Measurements from ENCODE around the gene SORCS2. TPM values are rescaled to one million over a fixed set of nuclear protein-coding genes. Genes with fewer than 3 reads are reported as not detected.

The SORCS2 gene
- total RNA-seq, 4 donors from 2014 or later, result 0.48 to 1.8 (median 0.68) TPM; not detected in 1

DNA sequence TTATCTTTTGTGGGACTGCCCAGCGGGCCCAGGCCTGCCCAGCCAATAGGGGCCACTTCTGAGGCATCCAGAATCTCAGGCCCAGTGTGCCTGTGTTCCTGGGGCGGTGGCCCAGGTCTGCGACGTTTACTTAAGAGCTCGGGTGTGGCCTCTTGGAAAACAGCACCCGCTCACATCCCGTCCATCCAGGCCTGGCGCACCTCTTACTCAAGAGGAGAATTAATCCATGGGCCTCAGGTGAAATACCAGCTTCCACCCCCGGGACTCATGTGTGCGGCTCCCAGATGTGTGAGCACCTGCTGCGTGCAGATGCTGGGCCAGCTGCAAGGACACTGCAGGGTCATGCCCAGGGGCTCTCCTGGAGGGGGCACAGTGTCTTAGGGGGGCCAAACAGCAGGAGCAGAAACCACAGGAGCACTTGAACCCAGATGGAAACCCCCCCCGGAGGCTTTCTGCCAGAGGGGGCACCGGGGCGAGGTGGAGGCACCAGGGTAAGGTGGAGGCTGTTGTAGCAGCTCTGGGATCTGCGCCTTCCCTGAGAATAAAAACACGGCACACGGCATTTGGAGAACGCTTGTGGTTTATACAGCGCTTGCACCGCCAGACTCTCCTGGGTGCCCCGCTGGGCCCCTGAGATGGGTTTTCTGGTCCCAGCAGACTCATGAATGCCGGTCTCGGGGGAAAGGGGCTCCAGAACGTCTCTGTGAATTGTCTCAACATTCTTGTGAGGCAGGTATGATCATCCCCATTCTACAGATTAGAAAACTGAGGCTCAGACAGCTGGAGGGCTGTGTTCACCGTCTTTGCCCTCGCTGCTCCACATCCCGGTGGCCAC is 239.6 kb downstream of the SORCS2 start:
- peaks cover 0 to 3% (median 0%) of the 10 kb centered on the region in 4 donors for H3K4me1 ChIP-seq
- intact Hi-C loops (cut with DNase I; ENCODE audit: low total_unique reads), result no loop called here
- H3K9me3 ChIP-seq, result no peaks in the 10 kb centered on the region
- H3K27ac ChIP-seq, result no peak overlapping the region
- no peak overlapping the region for H3K4me3 ChIP-seq
- in situ Hi-C loops (cut with MboI; ENCODE audit: low pct_ligation_motif_present in 1 of 4, low pct_unique_long_range_greater_than_20kb in 1 of 4, low sequenced_read_pairs in 3 of 4), result no loop called here
- WGBS, 2 donors (ENCODE audit: low coverage in 1 of 2), result 76% methylated on average over 26 of the region's 27 CpGs; no CpG with 5 or more reads in 1 of the 2 donors
- TF ChIP-seq, protein P1, sequence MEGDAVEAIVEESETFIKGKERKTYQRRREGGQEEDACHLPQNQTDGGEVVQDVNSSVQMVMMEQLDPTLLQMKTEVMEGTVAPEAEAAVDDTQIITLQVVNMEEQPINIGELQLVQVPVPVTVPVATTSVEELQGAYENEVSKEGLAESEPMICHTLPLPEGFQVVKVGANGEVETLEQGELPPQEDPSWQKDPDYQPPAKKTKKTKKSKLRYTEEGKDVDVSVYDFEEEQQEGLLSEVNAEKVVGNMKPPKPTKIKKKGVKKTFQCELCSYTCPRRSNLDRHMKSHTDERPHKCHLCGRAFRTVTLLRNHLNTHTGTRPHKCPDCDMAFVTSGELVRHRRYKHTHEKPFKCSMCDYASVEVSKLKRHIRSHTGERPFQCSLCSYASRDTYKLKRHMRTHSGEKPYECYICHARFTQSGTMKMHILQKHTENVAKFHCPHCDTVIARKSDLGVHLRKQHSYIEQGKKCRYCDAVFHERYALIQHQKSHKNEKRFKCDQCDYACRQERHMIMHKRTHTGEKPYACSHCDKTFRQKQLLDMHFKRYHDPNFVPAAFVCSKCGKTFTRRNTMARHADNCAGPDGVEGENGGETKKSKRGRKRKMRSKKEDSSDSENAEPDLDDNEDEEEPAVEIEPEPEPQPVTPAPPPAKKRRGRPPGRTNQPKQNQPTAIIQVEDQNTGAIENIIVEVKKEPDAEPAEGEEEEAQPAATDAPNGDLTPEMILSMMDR (IDR thresholded peaks at IDR 0.05), result no peak
- no peak for TF ChIP-seq POLR2AphosphoS5 (IDR thresholded peaks at IDR 0.05)
- no peak for TF ChIP-seq POLR2A (IDR thresholded peaks at IDR 0.05)
- no peak for TF ChIP-seq EP300 (IDR thresholded peaks at IDR 0.05; ENCODE audit: low read depth)
- DNase-seq, result no peak
- H3K36me3 ChIP-seq, result no peaks in the 10 kb centered on the region
- H3K27me3 ChIP-seq, result no peaks in the 10 kb centered on the region

DNA sequence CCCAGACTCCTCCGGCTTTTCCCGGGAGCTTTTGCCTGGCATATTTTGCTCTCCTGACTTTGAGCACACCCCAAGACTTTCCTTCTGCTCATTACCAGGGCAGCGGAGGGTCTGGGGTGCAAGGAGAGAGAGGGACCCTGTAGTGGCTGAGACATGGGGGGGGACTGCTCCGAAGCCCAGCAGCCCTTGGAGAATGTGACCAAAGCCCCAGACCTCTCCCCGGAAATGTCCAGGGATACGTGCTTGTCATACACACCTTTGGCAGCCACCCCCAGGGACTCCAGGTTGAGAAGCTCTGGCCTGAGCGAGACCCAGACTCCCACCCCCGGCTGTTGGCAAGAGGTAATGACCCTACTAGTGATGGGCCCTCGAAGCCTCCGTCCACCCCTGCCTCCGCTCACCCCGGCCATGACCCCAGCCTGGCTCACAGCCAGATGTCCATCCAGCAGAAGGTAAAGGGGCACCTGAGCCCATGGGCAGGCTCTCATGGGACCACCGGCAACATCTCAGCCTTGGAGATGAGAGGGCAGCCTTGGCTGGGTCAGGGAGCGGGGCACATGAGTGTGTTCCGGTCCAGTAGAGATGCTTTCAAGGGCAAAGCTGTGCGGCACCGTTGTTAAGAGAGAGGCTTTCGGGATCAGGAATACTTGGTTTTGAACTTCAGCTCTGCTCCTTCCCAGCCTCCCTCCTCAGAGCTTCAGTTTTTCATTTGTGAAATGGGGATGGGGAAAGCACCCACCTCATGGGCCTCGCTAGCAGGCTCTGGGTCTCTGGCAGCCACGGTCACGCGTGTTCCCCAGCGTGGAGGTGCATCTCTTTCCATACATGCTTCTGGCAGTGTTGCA is 240.4 kb downstream of the SORCS2 start:
- intact Hi-C loops (cut with DNase I; ENCODE audit: low total_unique reads), result loop anchor here (1.0 kb wide), 1 partner anchor 48 kb away; no protein-coding TSS in a partner anchor
- Histone ChIP-seq H3K4me1 (peaks cover 0 to 3% (median 0%) of the 10 kb centered on the region in 4 donors), H3K27ac (no peak overlapping the region), H3K36me3 (no peaks in the 10 kb centered on the region), H3K27me3 (no peaks in the 10 kb centered on the region), H3K4me3 (no peak overlapping the region), H3K9me3 (no peaks in the 10 kb centered on the region)
- WGBS, 2 donors (ENCODE audit: low coverage in 1 of 2), result 80% methylated on average over 20 of the region's 23 CpGs; no CpG with 5 or more reads in 1 of the 2 donors
- TF ChIP-seq POLR2A (IDR thresholded peaks at IDR 0.05), result no peak
- TF ChIP-seq POLR2AphosphoS5 (IDR thresholded peaks at IDR 0.05), result no peak
- in situ Hi-C loops (cut with MboI; ENCODE audit: low pct_ligation_motif_present in 1 of 4, low pct_unique_long_range_greater_than_20kb in 1 of 4, low sequenced_read_pairs in 3 of 4), result no loop called here
- DNase-seq, result no peak

DNA sequence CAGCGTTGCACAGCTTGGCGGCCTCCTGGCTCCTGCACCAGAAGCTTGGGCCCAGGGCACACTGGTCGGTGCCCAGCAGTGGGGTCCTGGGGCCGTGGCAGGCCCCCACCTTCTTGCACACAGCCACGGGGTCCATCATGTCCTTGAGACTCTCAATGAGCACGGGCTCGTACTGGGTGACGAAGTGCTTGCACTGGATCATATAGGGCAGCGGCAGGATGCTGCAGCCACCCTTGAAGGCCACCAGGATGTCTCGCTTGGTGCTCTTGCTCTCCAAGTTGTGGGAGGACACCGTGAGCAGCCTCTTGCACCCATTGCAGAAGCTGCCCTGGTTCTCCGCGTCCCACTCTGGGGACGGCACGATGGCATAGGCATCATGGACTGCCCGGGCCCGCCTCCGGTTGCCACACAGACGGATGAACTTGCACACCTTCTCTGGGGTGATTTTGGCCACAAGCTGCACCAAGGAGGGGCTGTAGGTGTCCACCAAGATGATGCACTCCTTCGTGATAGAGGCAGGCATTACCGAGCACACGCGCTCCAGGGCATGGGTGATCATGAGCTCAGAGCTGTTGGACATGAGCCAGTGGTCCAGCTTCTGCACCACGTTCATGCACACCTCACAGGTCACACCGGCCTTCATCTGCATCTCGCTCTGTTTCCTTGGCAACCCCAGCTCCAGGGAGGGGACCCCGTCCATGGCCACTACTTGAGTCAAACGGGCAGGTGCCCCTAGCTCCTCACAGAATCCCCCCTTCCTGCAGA is 241.2 kb downstream of the SORCS2 start:
- no peak for DNase-seq
- WGBS, 2 donors (ENCODE audit: low coverage in 1 of 2), result 85% methylated on average over 24 of the region's 28 CpGs; no CpG with 5 or more reads in 1 of the 2 donors

More for the DNA sequence above, 241.2 kb downstream of the SORCS2 start:
- in situ Hi-C loops (cut with MboI; ENCODE audit: low pct_ligation_motif_present in 1 of 4, low pct_unique_long_range_greater_than_20kb in 1 of 4, low sequenced_read_pairs in 3 of 4), result no loop called here
- Histone ChIP-seq H3K9me3 (no peaks in the 10 kb centered on the region), H3K4me1 (peaks cover 0 to 3% (median 0%) of the 10 kb centered on the region in 4 donors), H3K27me3 (no peaks in the 10 kb centered on the region), H3K4me3 (no peak overlapping the region), H3K36me3 (no peaks in the 10 kb centered on the region), H3K27ac (no peak overlapping the region)
- intact Hi-C loops (cut with DNase I; ENCODE audit: low total_unique reads), result loop anchor here (1.0 kb wide), 1 partner anchor 47 kb away; no protein-coding TSS in a partner anchor
- no peak for TF ChIP-seq EP300 (IDR thresholded peaks at IDR 0.05; ENCODE audit: low read depth)
- TF ChIP-seq POLR2AphosphoS5 (IDR thresholded peaks at IDR 0.05), result no peak
- no peak for TF ChIP-seq POLR2A (IDR thresholded peaks at IDR 0.05)
- TF ChIP-seq, protein P1 (IDR thresholded peaks at IDR 0.05), result no peak
